ENCODE results near the gene HIRA. TPM values are rescaled to one million over a fixed set of nuclear protein-coding genes. Genes with fewer than 3 reads are reported as not detected.

The HIRA gene
- total RNA-seq, 4 donors from 2014 or later, result 63.8 to 139 (median 107) TPM

- peak overlapping the region in 2 of 3 donors; percentile 8 to 49 for H3K27ac ChIP-seq
- TF ChIP-seq, protein P1, sequence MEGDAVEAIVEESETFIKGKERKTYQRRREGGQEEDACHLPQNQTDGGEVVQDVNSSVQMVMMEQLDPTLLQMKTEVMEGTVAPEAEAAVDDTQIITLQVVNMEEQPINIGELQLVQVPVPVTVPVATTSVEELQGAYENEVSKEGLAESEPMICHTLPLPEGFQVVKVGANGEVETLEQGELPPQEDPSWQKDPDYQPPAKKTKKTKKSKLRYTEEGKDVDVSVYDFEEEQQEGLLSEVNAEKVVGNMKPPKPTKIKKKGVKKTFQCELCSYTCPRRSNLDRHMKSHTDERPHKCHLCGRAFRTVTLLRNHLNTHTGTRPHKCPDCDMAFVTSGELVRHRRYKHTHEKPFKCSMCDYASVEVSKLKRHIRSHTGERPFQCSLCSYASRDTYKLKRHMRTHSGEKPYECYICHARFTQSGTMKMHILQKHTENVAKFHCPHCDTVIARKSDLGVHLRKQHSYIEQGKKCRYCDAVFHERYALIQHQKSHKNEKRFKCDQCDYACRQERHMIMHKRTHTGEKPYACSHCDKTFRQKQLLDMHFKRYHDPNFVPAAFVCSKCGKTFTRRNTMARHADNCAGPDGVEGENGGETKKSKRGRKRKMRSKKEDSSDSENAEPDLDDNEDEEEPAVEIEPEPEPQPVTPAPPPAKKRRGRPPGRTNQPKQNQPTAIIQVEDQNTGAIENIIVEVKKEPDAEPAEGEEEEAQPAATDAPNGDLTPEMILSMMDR (IDR thresholded peaks at IDR 0.05), result no peak
- TF ChIP-seq POLR2A (IDR thresholded peaks at IDR 0.05), result no peak
- H3K4me1 ChIP-seq, result peaks cover 68 to 79% of the 10 kb centered on the region in 2 donors
- intact Hi-C loops (cut with DNase I), result no loop called here
- H3K9me3 ChIP-seq, result no peaks in the 10 kb centered on the region
- WGBS, 2 donors, result 78 to 86% methylated on average over 5 of the region's 5 CpGs
- no peak for DNase-seq
- no peaks in the 10 kb centered on the region for H3K36me3 ChIP-seq
- H3K27me3 ChIP-seq, result no peaks in the 10 kb centered on the region
- H3K4me3 ChIP-seq (replicated peaks in 1 of 3), result no peak overlapping the region
Observed at GRCh38 chr22:19419464-19420178, 11.9 kb downstream of the HIRA start.

GRCh38 chr22:19419086-19419463, 12.5 kb downstream of the HIRA start:
- Histone ChIP-seq H3K4me1 (peaks cover 68 to 79% of the 10 kb centered on the region in 2 donors), H3K4me3 (replicated peaks in 1 of 3) (no peak overlapping the region), H3K27ac (peak overlapping the region in 2 of 3 donors; percentile 8 to 49), H3K36me3 (no peaks in the 10 kb centered on the region), H3K9me3 (no peaks in the 10 kb centered on the region), H3K27me3 (no peaks in the 10 kb centered on the region)
- DNase-seq, result no peak
- intact Hi-C loops (cut with DNase I), result no loop called here
- TF ChIP-seq, protein P1 (IDR thresholded peaks at IDR 0.05), result no peak
- TF ChIP-seq POLR2A (IDR thresholded peaks at IDR 0.05), result no peak
- 78 to 79% methylated on average over 5 of the region's 5 CpGs for WGBS, 2 donors

- intact Hi-C loops (cut with DNase I), result no loop called here
- Histone ChIP-seq H3K9me3 (no peaks in the 10 kb centered on the region), H3K4me3 (replicated peaks in 1 of 3) (no peak overlapping the region), H3K27ac (peak overlapping the region; percentile 77 to 97 (median 79)), H3K4me1 (peaks cover 67 to 87% of the 10 kb centered on the region in 2 donors), H3K27me3 (no peaks in the 10 kb centered on the region), H3K36me3 (peaks cover 12 to 16% of the 10 kb centered on the region in 2 donors)
- no peak for TF ChIP-seq POLR2A (IDR thresholded peaks at IDR 0.05)
- TF ChIP-seq, protein P1 (IDR thresholded peaks at IDR 0.05), result no peak
- no peak for DNase-seq
- 44 to 46% methylated on average over 4 of the region's 4 CpGs for WGBS, 2 donors
Observed at GRCh38 chr22:19412923-19413322, 18.6 kb downstream of the HIRA start.

DNA sequence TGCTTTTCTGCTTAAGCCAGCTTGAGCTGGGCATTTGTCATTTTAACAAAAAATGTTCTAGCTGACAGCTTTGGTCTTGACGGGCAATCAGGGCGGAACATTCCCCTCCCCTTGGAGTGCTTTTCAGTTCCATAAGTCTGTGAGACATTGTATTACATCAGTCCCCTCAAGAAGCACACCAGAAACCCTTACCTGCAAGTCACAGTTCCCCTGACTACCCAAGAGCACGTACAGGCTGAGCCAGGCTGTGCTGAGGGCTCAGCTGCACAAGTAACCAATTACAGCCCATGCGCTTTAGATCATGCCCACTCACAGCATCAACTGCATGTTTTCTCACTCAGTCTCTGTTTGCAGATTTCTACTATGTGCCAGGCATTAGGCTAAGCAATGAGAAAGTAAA, 19.1 kb downstream of the HIRA start:
- H3K36me3 ChIP-seq, result peaks cover 15 to 20% of the 10 kb centered on the region in 2 donors
- TF ChIP-seq, protein P1 (IDR thresholded peaks at IDR 0.05), result no peak
- TF ChIP-seq POLR2A (IDR thresholded peaks at IDR 0.05), result peak in 1 of 2 donors; percentile 82
- intact Hi-C loops (cut with DNase I), result no loop called here
- 18 to 30% methylated on average over 4 of the region's 4 CpGs for WGBS, 2 donors
- H3K27me3 ChIP-seq, result no peaks in the 10 kb centered on the region
- DNase-seq, result peak; percentile 78 to 88
- H3K4me1 ChIP-seq, result peaks cover 71 to 91% of the 10 kb centered on the region in 2 donors
- H3K9me3 ChIP-seq, result no peaks in the 10 kb centered on the region
- H3K4me3 ChIP-seq (replicated peaks in 1 of 3), result no peak overlapping the region
- H3K27ac ChIP-seq, result peak overlapping the region; percentile 84 to 97 (median 89)

DNA sequence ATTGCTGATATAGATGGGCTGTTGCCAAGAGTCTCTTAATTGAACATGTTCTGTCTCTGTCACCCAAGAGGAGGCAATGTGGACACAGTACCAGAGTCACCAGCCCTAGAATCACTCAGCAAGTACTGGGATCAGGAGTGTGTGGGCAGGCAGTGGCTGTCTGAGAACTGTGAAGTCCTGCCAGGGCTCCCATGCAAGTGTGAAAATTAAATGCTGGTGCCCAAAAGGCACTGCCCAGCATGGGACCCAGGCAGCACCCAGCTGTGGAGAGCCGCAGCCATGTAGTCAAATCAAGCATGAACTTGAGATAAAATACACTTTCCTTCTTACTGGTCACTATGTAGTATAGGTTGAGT, 19.9 kb downstream of the HIRA start:
- H3K27me3 ChIP-seq, result no peaks in the 10 kb centered on the region
- no peak overlapping the region for H3K4me3 ChIP-seq (replicated peaks in 1 of 3)
- no peaks in the 10 kb centered on the region for H3K9me3 ChIP-seq
- H3K27ac ChIP-seq, result peak overlapping the region; percentile 84 to 97 (median 89)
- DNase-seq, result peak; percentile 77 to 83
- H3K36me3 ChIP-seq, result peaks cover 20 to 24% of the 10 kb centered on the region in 2 donors
- intact Hi-C loops (cut with DNase I), result no loop called here
- TF ChIP-seq, protein P1 (IDR thresholded peaks at IDR 0.05), result no peak
- no peak for TF ChIP-seq POLR2A (IDR thresholded peaks at IDR 0.05)
- 33 to 44% methylated on average over 1 of the region's 1 CpG for WGBS, 2 donors
- H3K4me1 ChIP-seq, result peaks cover 75 to 91% of the 10 kb centered on the region in 2 donors

All from thyroid gland (tissue), 4 donors.